Measurements from ENCODE around the gene RHBDF2.

DNA sequence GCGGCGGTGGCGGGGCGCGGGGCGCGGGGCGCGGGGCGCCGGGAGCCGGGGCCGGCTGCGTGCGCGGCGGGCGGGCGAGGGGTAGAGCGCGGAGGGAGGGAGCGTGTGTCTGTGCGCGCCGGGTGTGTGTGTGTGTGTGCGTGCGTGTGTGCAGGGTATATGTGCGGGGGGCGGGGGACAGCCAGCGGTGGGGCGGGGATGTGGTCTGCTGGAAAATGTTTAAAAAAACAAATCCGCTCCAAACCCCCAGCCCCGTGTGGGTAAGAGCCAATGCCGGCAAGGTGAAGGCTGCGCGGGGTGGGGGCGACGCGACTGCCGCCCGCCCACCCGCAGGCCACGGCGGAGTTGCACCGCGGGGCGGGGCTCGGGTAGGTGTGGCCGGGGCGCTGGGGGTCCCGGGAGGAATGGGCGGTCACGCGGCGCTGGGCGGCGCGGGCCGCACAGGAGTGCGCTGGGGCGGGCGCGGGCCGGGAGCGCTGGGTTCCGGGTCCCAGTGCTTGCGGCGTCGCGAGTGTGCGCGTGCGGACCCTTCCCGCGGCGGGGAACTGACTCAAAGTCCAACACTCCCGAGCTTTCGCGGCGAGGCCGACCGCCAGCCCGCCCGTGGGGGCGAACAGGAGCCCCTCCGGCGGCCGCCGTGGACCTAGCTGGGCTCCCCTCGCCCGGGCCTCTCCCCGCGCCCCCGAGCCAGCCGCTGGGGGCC is 36.5 kb upstream of the RHBDF2 start, which contains the start of gene CYGB:
- TF ChIP-seq, protein P1, sequence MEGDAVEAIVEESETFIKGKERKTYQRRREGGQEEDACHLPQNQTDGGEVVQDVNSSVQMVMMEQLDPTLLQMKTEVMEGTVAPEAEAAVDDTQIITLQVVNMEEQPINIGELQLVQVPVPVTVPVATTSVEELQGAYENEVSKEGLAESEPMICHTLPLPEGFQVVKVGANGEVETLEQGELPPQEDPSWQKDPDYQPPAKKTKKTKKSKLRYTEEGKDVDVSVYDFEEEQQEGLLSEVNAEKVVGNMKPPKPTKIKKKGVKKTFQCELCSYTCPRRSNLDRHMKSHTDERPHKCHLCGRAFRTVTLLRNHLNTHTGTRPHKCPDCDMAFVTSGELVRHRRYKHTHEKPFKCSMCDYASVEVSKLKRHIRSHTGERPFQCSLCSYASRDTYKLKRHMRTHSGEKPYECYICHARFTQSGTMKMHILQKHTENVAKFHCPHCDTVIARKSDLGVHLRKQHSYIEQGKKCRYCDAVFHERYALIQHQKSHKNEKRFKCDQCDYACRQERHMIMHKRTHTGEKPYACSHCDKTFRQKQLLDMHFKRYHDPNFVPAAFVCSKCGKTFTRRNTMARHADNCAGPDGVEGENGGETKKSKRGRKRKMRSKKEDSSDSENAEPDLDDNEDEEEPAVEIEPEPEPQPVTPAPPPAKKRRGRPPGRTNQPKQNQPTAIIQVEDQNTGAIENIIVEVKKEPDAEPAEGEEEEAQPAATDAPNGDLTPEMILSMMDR (IDR thresholded peaks at IDR 0.05; ENCODE audit: poor library complexity) = no peak
- TF ChIP-seq EZH2 (IDR thresholded peaks at IDR 0.05; ENCODE audit: borderline replicate concordance) (no peak), EZH2phosphoT487 (IDR thresholded peaks at IDR 0.05; ENCODE audit: low read depth, severe bottlenecking, unreplicated experiment) (no peak)
